IPS-18c (cell line): ENCODE measurements around the gene PNO1.
"Not testable (repeated sequence)": the region's sequence is repeated elsewhere in the genome, so short reads cannot be mapped to it uniquely, and the experiment has no call there.

Source experiments
- H3K4me3 ChIP-seq: 2 replicates; pipeline ENCODE4 v1.7.0; 2013; ENCODE audit warnings: low read depth, mild to moderate bottlenecking, low read length, moderate library complexity; ENCODE audit not compliant: insufficient read depth
- H3K9me3 ChIP-seq: one replicate; pipeline ENCODE4 v1.6.1; 2013; ENCODE audit warnings: mild to moderate bottlenecking, low read length, moderate library complexity; ENCODE audit not compliant: control insufficient read depth, insufficient read depth

Gene PNO1

GRCh38 chr2:68157402-68158133 lies at the start of gene PNO1:
TSS of gene PNO1 (plus strand) at chr2:68157888. CDS start at chr2:68157935, 47 bp downstream.
- Histone ChIP-seq H3K4me3 (peak within 1 kb of the TSS; percentile 87), H3K9me3 (no peaks in the 10 kb centered on the region)

DNA sequence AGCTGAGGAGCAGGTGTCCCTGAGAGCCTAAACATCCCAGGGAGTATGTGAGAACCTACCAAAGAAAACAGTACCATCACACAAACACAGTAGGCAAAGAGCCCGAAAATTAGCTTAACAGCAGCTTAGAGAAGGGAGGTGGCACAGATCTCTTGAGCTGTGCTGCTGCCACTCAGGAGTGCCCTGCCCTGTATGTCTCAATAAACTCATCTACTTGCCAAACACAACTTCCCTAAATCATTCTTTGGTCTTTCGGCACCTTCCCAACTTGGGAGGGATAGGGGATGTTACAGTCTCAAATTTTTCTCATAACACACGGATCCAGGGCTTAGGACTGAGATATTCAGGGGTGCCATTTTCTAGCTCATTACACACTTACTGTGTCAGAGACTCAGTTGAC lies 49.6 kb upstream of the PNO1 start:
- H3K9me3 ChIP-seq, result no peaks in the 10 kb centered on the region
- no peak overlapping the region for H3K4me3 ChIP-seq

DNA sequence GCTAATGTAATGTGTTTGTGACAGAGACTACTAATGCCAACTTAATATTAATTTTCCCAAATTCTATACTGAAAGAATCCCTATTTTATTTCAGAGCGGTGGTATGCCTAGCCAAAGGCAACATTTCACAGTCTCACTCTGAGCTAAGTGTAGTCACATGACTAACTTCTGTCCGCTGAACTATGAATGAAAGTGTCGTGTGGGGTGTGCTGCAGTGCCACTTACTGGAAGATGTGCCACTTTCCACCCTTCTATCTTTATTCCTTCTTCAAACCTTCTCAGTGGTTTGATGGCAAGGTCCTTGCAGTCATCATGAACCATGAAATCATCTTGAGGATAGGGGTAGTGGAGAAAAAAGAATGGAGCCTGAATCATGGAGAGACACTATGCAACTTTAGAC lies 47.6 kb upstream of the PNO1 start:
- Histone ChIP-seq H3K9me3 (no peaks in the 10 kb centered on the region), H3K4me3 (no peak overlapping the region)

- no peaks in the 10 kb centered on the region for H3K9me3 ChIP-seq
- H3K4me3 ChIP-seq, result no peak overlapping the region
These were observed 41.7 kb upstream of the PNO1 start for GRCh38 chr2:68115965-68116364.

DNA sequence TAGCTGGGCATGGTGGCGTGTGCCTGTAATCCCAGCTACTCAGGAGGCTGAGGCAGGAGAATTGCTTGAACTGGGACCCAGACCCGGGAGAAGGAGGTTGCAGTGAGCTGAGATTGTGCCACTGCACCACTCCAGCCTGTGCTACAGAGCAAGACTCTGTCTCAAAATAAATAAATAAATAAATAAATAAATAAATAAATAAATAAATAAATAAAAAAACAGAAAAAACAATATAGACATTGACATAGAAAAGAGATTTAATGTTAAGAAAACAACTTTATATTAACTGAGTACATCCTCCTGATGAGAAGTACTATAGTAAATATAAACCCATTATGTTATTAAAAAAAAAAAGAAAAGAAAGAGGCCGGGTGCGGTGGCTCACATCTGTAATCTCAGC lies 39.8 kb upstream of the PNO1 start:
- H3K4me3 ChIP-seq, H3K9me3 ChIP-seq: not testable (repeated sequence)

DNA sequence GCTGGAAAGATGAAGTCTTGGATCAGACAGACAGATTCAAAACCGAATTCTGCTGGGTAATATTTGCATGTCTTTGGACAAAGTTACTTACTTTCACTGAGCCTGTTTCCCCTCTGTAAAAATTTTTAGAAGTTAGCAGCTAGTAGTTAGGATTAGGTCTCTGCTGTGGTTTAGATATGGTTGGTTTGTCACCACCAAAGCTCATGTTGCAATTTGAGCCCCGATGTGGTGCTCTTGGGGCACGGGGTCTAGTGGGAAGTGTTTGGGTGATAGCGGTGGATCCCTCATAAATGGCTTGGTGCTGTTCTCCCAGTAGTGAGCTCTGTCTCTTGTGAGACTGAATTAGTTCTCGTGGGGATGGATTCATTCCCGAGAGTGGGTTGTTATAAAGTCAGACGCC lies 38.9 kb upstream of the PNO1 start:
- Histone ChIP-seq H3K4me3 (no peak overlapping the region), H3K9me3 (no peaks in the 10 kb centered on the region)

DNA sequence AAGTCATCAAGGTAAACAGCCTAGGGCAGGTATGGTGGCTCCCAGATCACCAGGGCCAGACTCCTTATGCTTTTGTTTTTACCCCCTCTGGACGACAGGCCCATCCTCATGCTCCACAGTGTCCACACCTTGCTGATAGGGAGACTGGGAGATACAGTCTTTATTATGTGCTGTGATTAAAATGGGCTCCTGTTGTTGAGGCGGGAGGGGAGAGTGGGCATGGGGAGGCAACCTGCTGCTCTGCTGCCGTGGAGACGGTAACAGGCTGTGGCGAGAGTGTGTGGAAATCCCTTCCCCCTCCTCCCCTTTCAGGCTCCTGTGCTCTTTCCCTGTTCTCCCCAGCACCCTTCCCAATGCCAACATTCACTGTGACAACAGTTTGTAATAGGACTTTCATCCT lies 38.2 kb upstream of the PNO1 start:
- H3K9me3 ChIP-seq, result no peaks in the 10 kb centered on the region

GRCh38 chr2:68121873-68122679 lies 35.6 kb upstream of the PNO1 start:
- H3K9me3 ChIP-seq, result no peaks in the 10 kb centered on the region
- H3K4me3 ChIP-seq, result no peak overlapping the region

More for the DNA sequence above, 38.2 kb upstream of the PNO1 start:
- H3K4me3 ChIP-seq, result no peak overlapping the region

- no peak overlapping the region for H3K4me3 ChIP-seq
- H3K9me3 ChIP-seq, result peaks cover 2% of the 10 kb centered on the region
These were observed 35.1 kb upstream of the PNO1 start for GRCh38 chr2:68122680-68122964.

GRCh38 chr2:68124321-68124720 lies 33.4 kb upstream of the PNO1 start:
- Histone ChIP-seq H3K9me3 (peaks cover 2% of the 10 kb centered on the region), H3K4me3 (no peak overlapping the region)

- Histone ChIP-seq H3K4me3 (no peak overlapping the region), H3K9me3 (peaks cover 2% of the 10 kb centered on the region)
These were observed 31.9 kb upstream of the PNO1 start for GRCh38 chr2:68125821-68126220.

GRCh38 chr2:68126561-68126960 lies 31.1 kb upstream of the PNO1 start:
- Histone ChIP-seq H3K4me3 (no peak overlapping the region), H3K9me3 (peaks cover 2% of the 10 kb centered on the region)

DNA sequence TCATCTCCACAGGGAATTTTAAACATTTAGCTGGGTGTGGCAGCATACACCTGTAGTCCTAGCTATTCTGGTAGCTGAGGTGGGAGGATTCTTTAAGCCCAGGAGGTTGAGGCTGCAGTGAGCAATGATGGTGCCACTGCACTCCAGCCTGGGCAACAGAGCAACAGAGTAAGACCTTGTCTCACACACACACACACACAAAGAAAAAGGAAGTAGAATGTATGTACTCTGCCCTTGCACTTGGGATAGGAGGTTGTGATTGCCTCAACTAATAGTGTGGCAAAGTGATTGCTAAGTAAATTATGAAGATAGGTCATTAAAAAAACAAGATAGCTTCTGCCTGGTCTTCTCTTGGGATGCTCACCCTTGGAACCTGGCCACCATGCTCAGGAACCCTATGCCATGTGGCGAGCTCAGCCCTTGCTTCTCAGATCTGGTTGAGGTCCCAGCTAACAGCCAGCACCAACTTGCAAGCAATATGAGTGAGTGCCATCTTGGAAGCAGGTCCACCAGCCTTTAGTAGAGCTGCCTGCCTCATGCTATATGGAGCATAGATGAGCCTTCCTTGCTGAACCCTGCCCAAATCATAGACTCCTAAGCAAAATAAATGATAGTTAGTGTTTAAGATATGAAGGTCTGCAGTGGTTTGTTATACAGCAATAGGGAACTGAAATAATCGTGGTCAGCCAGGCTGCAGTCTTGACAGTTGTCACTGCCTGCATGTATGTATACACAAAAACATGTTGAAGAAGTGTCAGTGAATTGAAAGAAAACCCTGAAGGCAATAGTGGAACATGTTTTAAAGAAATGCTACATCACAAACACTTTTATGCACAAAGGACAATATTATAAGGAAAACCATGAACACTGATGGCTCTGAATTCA lies 30.1 kb upstream of the PNO1 start:
- Histone ChIP-seq H3K4me3 (no peak overlapping the region), H3K9me3 (peaks cover 2% of the 10 kb centered on the region)

DNA sequence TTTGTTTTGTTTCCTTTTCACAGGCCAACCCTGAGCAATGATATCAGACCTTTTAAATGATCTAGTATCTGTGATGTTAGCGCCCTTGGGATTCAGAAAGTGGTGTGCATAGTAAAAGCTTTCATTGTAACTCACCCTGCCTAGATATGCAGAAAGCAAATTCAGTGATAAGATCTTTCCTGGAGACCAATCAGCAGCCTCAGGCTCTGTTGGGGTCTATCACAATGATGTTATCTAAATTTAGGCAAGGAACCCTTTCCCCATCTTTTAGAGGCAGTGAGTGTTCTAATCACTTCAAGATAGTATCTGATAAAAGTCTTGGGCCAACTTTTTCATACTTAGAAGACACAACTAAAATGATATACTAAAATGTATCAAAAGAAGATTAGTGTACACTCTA lies 23.6 kb upstream of the PNO1 start:
- Histone ChIP-seq H3K9me3 (no peaks in the 10 kb centered on the region), H3K4me3 (no peak overlapping the region)

GRCh38 chr2:68134554-68134953 lies 23.1 kb upstream of the PNO1 start:
- Histone ChIP-seq H3K9me3 (no peaks in the 10 kb centered on the region), H3K4me3 (no peak overlapping the region)

DNA sequence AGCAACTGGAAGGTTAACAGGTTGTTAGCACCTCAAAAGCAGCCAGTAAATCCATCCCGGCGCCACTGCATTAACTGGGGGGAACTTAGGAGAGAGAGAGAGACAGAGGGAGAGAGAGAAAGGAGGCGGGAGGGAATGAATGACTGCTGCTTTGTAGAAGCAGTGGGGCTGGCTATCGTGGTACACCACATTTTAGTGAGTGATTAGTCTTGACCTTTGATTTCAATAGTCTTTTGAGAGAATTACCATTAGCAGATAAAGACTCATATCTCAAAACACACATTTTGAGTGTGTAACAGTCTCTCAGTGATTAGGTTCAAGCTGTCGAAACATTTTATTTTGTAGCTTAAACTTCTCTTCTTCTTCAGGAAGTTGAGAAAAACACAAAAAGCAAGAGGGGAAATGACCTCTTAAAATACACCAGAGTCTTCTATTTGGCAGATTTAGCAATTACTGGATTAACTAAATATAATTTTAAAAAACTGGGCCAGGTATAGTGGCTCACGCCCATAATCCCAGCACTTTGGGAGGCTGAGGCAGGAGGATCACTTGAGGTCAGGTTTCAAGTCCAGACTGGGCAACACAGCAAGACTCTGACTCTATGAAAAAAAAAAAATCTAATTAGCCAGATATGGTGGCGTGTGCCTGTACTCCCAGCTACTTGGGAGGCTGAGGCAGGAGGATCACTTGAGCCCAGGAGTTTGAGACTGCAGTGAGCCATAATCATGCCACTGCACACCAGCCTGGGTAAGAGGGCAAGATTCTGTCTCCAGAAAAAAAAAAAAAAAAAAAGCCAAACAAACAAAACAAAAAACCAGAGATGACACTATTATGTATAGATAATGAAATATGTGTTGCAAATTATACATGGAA lies 22.0 kb upstream of the PNO1 start:
- Histone ChIP-seq H3K4me3 (no peak overlapping the region), H3K9me3 (no peaks in the 10 kb centered on the region)

GRCh38 chr2:68141875-68142274 lies 15.8 kb upstream of the PNO1 start:
- no peaks in the 10 kb centered on the region for H3K9me3 ChIP-seq

More at GRCh38 chr2:68141875-68142274, 15.8 kb upstream of the PNO1 start:
- no peak overlapping the region for H3K4me3 ChIP-seq
